ENCODE results near the gene BRCA1. TPM values are rescaled to one million over a fixed set of nuclear protein-coding genes. Genes with fewer than 3 reads are reported as not detected.
A peak's percentile ranks its signal among the peaks of the same experiment; 100 is the strongest.

BRCA1 gene
- total and polyA plus RNA-seq, 4 experiments from 2014 or later, result 1.1 to 6.0 (median 3.0) TPM

DNA sequence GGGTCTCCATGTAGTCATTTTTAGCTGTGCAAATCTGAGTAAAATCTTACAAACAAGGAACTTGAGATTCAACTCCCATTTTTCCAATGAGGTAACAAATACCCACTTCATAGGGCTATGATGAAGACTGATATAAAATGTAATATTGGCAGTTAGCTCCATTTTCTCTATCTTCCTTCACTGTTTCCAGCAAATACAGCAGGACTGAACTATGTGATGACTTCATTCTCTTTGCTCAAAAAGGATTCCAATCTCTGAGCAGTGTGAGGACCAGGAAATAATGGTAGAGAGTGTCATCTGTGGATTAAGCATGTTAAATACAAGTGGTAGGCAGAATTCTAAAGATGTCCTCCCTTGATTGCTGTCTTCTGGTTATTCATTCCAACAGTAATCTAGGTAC is 81.9 kb downstream of the BRCA1 start:
- no peak overlapping the region for H3K4me3 ChIP-seq (ENCODE audit: low read length in 2 of 2)
- H3K9me3 ChIP-seq (ENCODE audit: control insufficient read depth in 1 of 2, low read length in 2 of 2), result no peaks in the 10 kb centered on the region
- no peak overlapping the region for H3K27ac ChIP-seq (ENCODE audit: low read depth, low read length)
- H3K27ac Mint-ChIP-seq, result no peak overlapping the region
- ChIA-PET POLR2A (ENCODE audit: partially characterized antibody) (no interaction called here), CTCF (ENCODE audit: partially characterized antibody) (no interaction called here)
- H3K36me3 Mint-ChIP-seq, result no peaks in the 10 kb centered on the region
- H3K9me3 Mint-ChIP-seq, result no peaks in the 10 kb centered on the region
- H3K36me3 ChIP-seq (ENCODE audit: insufficient read depth, low read length), result no peaks in the 10 kb centered on the region
- no peak for DNase-seq
- no peak overlapping the region for H3K4me3 Mint-ChIP-seq
- no peaks in the 10 kb centered on the region for H3K4me1 Mint-ChIP-seq
- no peaks in the 10 kb centered on the region for H3K4me1 ChIP-seq (ENCODE audit: insufficient read depth, low read length)
- no peaks in the 10 kb centered on the region for H3K27me3 Mint-ChIP-seq
- H3K27me3 ChIP-seq (ENCODE audit: insufficient read depth, low read length), result no peaks in the 10 kb centered on the region
- intact Hi-C loops (cut with micrococcal nuclease), result no loop called here

DNA sequence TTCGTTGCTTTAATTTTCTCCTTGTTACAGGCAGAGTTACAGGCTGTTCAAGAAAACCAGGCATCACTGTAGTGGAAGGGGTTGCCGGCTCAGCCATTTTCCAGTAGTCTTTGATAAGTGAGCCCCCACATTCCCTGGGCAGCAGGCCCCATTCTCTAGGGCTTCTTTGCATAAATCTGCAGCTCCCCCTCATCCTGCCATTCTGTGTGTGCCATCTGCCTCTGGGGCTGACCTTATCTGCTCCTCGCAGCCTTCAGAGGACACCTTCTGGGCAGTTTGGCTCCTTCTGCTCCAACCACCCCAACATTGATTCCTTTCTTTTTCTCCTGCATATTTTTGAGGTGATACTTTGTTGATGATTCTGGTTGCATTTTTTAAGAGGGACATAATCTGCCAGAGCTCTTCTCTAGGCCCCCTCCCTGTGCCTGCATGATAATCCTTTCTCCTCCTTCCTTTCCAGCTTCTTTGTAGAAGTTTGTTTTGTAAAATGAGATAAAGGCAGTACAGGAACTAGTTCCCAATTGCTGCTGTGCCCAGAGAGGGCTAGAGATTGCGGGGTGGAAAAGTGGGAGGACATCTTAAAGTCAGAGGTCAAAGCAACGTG is 83.0 kb downstream of the BRCA1 start:
- Mint-ChIP-seq H3K4me1 (no peaks in the 10 kb centered on the region), H3K27me3 (no peaks in the 10 kb centered on the region), H3K4me3 (no peak overlapping the region), H3K27ac (peak overlapping the region in 1 of 7 donors; percentile 23), H3K36me3 (no peaks in the 10 kb centered on the region), H3K9me3 (no peaks in the 10 kb centered on the region)
- ChIA-PET CTCF (ENCODE audit: partially characterized antibody) (no interaction called here), POLR2A (ENCODE audit: partially characterized antibody) (no interaction called here)
- no peaks in the 10 kb centered on the region for H3K36me3 ChIP-seq (ENCODE audit: insufficient read depth, low read length)
- no peak overlapping the region for H3K4me3 ChIP-seq (ENCODE audit: low read length in 2 of 2)
- H3K27me3 ChIP-seq (ENCODE audit: insufficient read depth, low read length), result no peaks in the 10 kb centered on the region
- H3K4me1 ChIP-seq (ENCODE audit: insufficient read depth, low read length), result no peaks in the 10 kb centered on the region
- H3K27ac ChIP-seq (ENCODE audit: low read depth, low read length), result no peak overlapping the region
- H3K9me3 ChIP-seq (ENCODE audit: control insufficient read depth in 1 of 2, low read length in 2 of 2), result no peaks in the 10 kb centered on the region
- DNase-seq, result no peak
- intact Hi-C loops (cut with micrococcal nuclease), result no loop called here

DNA sequence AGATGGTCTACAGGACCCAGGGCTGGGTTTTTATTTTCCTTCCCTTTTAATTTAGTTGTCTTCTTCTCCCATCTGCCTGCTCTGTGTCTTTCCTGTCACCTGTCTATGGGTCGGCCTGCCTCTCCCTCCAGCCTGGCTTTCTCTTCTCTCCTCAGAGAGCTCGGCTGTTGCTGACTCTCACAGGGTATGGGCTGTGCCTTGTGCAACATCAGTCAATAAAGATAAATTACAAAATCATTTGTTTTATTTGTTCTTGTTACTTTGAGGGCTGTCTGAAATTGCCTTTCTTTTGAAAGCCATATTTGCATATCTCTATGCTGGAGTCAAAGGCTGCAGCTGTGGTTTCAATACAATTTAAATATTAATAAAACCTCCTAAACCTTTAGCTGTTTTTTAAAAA is 84.5 kb downstream of the BRCA1 start:
- Histone ChIP-seq H3K9me3 (ENCODE audit: control insufficient read depth in 1 of 2, low read length in 2 of 2) (no peaks in the 10 kb centered on the region), H3K27ac (ENCODE audit: low read depth, low read length) (no peak overlapping the region), H3K27me3 (ENCODE audit: insufficient read depth, low read length) (no peaks in the 10 kb centered on the region), H3K36me3 (ENCODE audit: insufficient read depth, low read length) (no peaks in the 10 kb centered on the region), H3K4me3 (ENCODE audit: low read length in 2 of 2) (no peak overlapping the region), H3K4me1 (ENCODE audit: insufficient read depth, low read length) (no peaks in the 10 kb centered on the region)
- no peaks in the 10 kb centered on the region for H3K27me3 Mint-ChIP-seq
- H3K4me3 Mint-ChIP-seq, result no peak overlapping the region
- no peak overlapping the region for H3K27ac Mint-ChIP-seq
- no peaks in the 10 kb centered on the region for H3K4me1 Mint-ChIP-seq
- DNase-seq, result no peak
- CTCF ChIA-PET (ENCODE audit: partially characterized antibody), result no interaction called here
- H3K36me3 Mint-ChIP-seq, result no peaks in the 10 kb centered on the region
- POLR2A ChIA-PET (ENCODE audit: partially characterized antibody), result no interaction called here
- intact Hi-C loops (cut with micrococcal nuclease), result no loop called here
- no peaks in the 10 kb centered on the region for H3K9me3 Mint-ChIP-seq

DNA sequence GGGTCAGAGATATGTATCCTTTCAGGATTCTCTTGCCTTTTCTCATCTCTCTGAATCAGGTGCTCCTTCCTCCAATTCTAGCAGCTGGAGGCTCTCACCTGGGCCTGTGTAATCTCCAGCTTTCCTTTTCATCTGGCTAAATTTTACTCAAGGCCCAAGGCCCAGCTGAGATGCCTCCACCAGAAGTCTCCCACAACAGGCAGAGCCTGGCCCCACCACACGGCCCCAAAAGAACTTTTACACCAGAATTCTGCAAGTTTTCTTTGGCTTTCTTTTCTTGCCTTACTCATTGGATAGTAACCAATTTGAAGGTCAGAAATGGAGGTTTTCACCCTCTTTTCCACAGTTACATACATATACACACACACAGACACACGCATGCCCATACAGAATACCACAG is 85.5 kb downstream of the BRCA1 start:
- POLR2A ChIA-PET (ENCODE audit: partially characterized antibody), result no interaction called here
- H3K27me3 Mint-ChIP-seq, result no peaks in the 10 kb centered on the region
- DNase-seq, result no peak
- Histone ChIP-seq H3K9me3 (ENCODE audit: control insufficient read depth in 1 of 2, low read length in 2 of 2) (no peaks in the 10 kb centered on the region), H3K36me3 (ENCODE audit: insufficient read depth, low read length) (no peaks in the 10 kb centered on the region), H3K4me3 (ENCODE audit: low read length in 2 of 2) (no peak overlapping the region), H3K4me1 (ENCODE audit: insufficient read depth, low read length) (no peaks in the 10 kb centered on the region), H3K27ac (ENCODE audit: low read depth, low read length) (no peak overlapping the region), H3K27me3 (ENCODE audit: insufficient read depth, low read length) (no peaks in the 10 kb centered on the region)
- H3K4me3 Mint-ChIP-seq, result no peak overlapping the region
- no peaks in the 10 kb centered on the region for H3K36me3 Mint-ChIP-seq
- intact Hi-C loops (cut with micrococcal nuclease), result no loop called here
- no peaks in the 10 kb centered on the region for H3K9me3 Mint-ChIP-seq
- H3K4me1 Mint-ChIP-seq, result no peaks in the 10 kb centered on the region
- CTCF ChIA-PET (ENCODE audit: partially characterized antibody), result no interaction called here
- H3K27ac Mint-ChIP-seq, result no peak overlapping the region

DNA sequence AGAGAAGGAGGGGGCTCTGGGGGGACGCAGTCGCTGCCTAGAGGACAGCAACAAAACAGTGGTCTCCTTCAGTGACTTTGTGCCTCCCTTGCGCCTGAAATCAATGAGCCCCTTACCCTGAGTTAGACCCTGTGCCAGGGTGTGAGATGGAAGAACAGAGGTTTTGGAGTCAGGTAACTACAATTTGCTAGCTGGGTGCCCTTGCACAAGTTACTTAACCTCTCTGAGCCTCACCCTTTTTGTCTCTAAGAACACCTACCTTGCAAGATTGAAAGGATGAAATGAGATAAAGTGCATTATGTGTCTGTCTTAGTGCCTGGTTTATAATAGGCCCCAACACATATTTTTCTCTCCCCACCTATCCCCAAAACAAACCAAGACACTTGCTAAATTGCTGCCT is 90.3 kb downstream of the BRCA1 start:
- H3K27me3 ChIP-seq (ENCODE audit: insufficient read depth, low read length), result no peaks in the 10 kb centered on the region
- Mint-ChIP-seq H3K27me3 (no peaks in the 10 kb centered on the region), H3K9me3 (no peaks in the 10 kb centered on the region), H3K36me3 (no peaks in the 10 kb centered on the region), H3K27ac (peak overlapping the region in 1 of 7 donors; percentile 16), H3K4me3 (no peak overlapping the region), H3K4me1 (no peaks in the 10 kb centered on the region)
- H3K36me3 ChIP-seq (ENCODE audit: insufficient read depth, low read length), result no peaks in the 10 kb centered on the region
- no peak for DNase-seq
- no peaks in the 10 kb centered on the region for H3K9me3 ChIP-seq (ENCODE audit: control insufficient read depth in 1 of 2, low read length in 2 of 2)
- H3K4me1 ChIP-seq (ENCODE audit: insufficient read depth, low read length), result no peaks in the 10 kb centered on the region
- ChIA-PET POLR2A (ENCODE audit: partially characterized antibody) (no interaction called here), CTCF (ENCODE audit: partially characterized antibody) (no interaction called here)
- intact Hi-C loops (cut with micrococcal nuclease), result no loop called here
- no peak overlapping the region for H3K27ac ChIP-seq (ENCODE audit: low read depth, low read length)
- H3K4me3 ChIP-seq (ENCODE audit: low read length in 2 of 2), result no peak overlapping the region

DNA sequence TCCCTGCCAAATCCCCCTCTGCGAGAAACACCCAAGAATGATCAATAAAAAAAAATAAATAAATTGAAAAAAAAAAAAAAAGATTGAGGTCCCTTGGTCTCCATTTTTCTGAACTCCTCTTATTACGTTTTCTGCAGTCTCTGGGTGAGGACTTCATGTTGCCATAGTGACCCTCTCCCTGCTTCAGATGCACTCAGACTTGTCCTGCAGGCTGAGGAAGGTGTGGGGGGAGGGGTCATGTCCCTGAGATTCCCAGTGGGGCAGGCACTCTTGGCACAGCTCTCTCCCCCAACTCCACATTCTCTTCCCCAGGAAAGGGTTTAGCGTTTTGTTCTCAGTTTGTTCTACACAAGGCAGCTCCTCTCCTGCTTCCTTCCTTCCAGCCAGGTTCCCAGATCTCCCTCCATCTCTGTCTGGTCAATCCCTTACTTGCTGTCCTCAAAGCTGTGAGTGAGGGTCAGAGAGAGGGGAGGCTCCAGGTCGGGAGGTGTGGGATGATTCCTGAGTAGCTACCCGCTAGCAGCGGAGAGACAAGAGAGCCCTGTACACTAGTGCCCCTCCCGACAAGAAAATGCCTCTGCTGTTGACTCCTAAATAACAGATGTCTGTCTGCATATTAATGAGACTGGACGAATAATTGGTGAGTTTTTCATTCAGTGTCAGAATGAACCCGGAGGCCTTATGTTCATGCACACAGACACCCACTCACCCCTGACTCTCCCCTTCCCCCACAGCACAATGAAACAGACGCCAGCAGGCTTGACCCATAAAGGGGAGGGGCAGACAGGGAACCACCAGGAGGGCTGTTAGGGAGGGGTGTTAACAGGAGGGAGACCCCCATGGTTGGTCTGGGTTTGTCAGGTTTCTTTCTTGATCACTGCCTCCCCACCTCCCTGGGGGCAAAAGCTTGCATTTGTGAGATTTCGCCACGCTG is 90.9 kb downstream of the BRCA1 start:
- H3K27ac Mint-ChIP-seq, result peak overlapping the region in 1 of 7 donors; percentile 70
- Histone ChIP-seq H3K9me3 (ENCODE audit: control insufficient read depth in 1 of 2, low read length in 2 of 2) (no peaks in the 10 kb centered on the region), H3K27me3 (ENCODE audit: insufficient read depth, low read length) (no peaks in the 10 kb centered on the region), H3K36me3 (ENCODE audit: insufficient read depth, low read length) (no peaks in the 10 kb centered on the region), H3K4me3 (ENCODE audit: low read length in 2 of 2) (no peak overlapping the region), H3K4me1 (ENCODE audit: insufficient read depth, low read length) (no peaks in the 10 kb centered on the region), H3K27ac (ENCODE audit: low read depth, low read length) (no peak overlapping the region)
- H3K36me3 Mint-ChIP-seq, result no peaks in the 10 kb centered on the region
- no peaks in the 10 kb centered on the region for H3K9me3 Mint-ChIP-seq
- intact Hi-C loops (cut with micrococcal nuclease), result no loop called here
- no peaks in the 10 kb centered on the region for H3K4me1 Mint-ChIP-seq
- no peaks in the 10 kb centered on the region for H3K27me3 Mint-ChIP-seq
- POLR2A ChIA-PET (ENCODE audit: partially characterized antibody), result no interaction called here
- no peak overlapping the region for H3K4me3 Mint-ChIP-seq
- CTCF ChIA-PET (ENCODE audit: partially characterized antibody), result no interaction called here
- no peak for DNase-seq

DNA sequence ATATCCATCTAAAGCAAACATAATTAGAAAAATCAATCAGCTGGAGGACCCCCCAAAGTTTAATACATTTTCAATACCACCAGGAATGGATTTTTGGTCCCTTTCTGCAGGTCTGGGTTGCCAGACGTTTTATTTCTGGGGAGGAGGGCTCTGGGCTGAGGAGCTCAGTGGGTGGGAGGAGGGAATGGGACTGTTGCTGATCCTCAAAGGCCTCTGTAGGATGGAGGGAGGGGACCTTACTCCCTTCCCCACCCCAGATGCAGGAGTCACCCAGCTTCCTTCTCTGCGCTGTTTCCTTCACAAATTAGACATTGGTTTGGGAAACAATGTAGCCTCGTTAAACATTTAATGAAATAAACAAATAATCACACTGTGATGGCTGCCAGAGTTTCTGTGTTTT is 93.5 kb downstream of the BRCA1 start:
- no peak overlapping the region for H3K4me3 Mint-ChIP-seq

More for the DNA sequence above, 93.5 kb downstream of the BRCA1 start:
- DNase-seq, result no peak
- H3K27ac Mint-ChIP-seq, result no peak overlapping the region
- no peaks in the 10 kb centered on the region for H3K9me3 ChIP-seq (ENCODE audit: control insufficient read depth in 1 of 2, low read length in 2 of 2)
- no peaks in the 10 kb centered on the region for H3K36me3 Mint-ChIP-seq
- no peaks in the 10 kb centered on the region for H3K27me3 Mint-ChIP-seq
- no peak overlapping the region for H3K4me3 ChIP-seq (ENCODE audit: low read length in 2 of 2)
- CTCF ChIA-PET (ENCODE audit: partially characterized antibody), result interaction anchor here (0.7 kb wide), 1 partner anchor 51 kb away, joined by 3 read pairs; no protein-coding TSS in a partner anchor
- no peak overlapping the region for H3K27ac ChIP-seq (ENCODE audit: low read depth, low read length)
- H3K36me3 ChIP-seq (ENCODE audit: insufficient read depth, low read length), result no peaks in the 10 kb centered on the region
- intact Hi-C loops (cut with micrococcal nuclease), result no loop called here
- no peaks in the 10 kb centered on the region for H3K4me1 ChIP-seq (ENCODE audit: insufficient read depth, low read length)
- H3K27me3 ChIP-seq (ENCODE audit: insufficient read depth, low read length), result no peaks in the 10 kb centered on the region
- POLR2A ChIA-PET (ENCODE audit: partially characterized antibody), result interaction anchor here (1.4 kb wide), 1 partner anchor 10 kb away, joined by 5 read pairs; the partner anchor contains the start of gene VAT1
- H3K9me3 Mint-ChIP-seq, result no peaks in the 10 kb centered on the region
- no peaks in the 10 kb centered on the region for H3K4me1 Mint-ChIP-seq

All from CD4-positive, alpha-beta memory T cell (primary cell).